ENCODE data around the gene MAML3.

Gene MAML3

DNA sequence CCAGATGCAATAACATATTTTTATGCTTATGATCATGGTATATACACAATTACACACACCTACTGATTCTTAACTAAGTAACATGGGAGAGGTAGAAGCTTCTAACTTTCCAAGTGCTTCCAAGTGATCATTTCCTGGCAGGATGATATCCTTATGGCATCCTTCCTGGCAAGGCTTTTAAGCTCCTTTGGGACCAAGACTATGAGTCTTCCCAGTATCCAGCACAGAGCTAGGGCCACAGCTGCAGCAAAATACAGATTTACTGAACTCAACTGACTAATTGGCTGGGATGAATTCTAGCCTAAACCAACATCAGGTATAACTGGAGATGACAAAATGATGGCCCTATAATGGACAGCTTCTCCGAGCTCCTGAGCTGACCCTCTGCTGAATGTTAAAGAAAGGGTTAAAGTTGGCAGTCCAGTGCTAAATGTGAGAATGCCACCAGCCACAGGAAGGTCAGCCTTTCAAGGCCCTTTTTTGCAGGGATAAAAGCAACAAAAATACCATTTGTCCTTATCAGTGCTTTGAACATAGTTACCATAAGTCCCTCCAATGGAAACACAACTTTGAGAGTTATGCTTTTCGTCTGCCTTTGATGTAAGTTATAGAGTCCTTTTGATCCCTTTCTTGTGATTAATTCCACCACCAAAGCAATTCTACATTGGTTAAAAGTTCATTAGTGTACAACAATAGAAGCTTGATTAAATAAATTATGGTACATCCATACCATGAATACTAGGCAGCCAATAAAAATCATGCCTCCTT lies 415.0 kb downstream of the MAML3 start:
- DNase-seq = no peak

DNA sequence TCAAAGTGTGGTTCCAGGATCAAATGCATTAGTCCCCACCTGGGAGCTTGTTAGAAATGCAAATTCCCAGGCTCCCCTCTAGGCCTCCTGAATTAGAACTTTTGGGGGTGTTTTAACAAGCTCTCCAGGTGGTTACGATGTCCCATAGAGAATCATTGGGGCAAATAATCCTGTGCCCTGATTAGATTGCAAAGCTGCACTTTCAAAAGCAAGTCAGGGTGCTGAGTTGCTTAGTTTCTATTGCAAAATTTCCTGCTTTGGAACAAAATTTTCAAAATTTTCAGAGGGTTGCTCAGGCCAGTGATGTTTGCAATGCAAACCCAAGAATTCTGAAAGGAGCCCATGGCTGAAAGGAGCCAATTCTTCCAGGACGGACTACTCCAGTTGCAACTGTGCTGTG lies 417.3 kb downstream of the MAML3 start:
- no peak for DNase-seq

DNA sequence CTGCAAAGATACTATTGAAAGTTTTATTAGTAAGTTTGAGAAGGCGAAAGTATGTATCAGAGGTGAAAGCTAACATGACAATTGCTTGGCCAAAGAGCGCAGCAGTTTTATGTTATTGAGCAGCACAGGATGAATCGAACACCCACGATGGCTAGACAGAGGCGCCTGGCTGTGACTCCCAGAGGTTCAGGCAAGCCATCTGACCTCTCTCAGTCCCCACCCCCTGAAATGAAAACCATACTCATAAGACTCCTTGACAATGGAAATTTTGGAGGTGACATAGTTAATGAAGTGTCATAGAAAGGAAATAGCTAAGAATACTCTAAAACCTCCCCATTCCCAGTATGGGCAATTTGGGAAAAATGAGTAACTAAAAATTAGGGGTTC lies 417.7 kb downstream of the MAML3 start:
- no peak for DNase-seq

DNA sequence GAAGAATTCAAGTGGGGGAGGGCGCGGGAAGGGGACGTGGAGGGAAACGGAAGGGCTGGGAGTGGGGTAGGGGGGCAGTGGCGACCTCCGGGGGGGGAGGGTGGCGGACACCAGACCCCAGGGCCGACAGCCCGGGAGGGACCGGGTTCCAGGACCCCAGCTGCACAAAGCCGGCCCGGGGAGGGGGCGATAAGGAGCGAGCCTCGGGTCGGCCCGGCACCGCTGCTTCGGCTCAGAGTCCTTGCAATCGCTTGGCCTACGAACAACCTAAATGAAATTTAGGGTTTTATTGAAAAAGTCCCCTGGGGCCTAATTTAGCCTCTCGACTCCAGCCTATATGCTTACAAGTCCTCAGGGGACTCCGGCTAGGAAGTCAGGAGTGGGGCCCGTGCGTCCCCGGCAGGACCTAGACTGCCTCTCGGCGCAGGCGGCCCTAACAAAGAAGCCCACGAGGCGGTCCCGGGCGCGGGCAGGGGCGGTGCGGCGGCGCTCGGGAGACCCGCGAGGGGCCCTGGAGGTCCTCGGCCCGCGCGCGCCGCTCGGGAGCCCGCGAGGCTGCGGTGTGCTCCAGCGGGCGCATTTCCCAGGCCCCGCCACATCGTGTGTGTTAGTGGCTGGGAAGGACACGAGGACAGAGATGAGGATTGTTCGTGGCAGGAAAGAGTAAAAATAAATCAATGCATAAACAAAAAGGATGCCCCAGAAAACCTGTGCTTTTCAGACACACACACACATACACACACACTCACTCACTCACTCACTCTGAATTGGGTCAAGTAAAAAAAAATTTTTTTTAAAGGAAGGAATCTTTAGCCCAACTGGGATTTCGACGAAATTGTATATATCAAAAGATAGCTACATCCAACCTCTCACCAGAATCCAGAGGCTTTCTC lies 418.4 kb downstream of the MAML3 start:
- no peak for DNase-seq

- DNase-seq = peak; percentile 12
These were observed 419.1 kb downstream of the MAML3 start for GRCh38 chr4:139734875-139735380.

- DNase-seq = no peak
These were observed 419.6 kb downstream of the MAML3 start for GRCh38 chr4:139734201-139734874.

GRCh38 chr4:139732991-139733570 lies 420.9 kb downstream of the MAML3 start:
- no peak for DNase-seq

GRCh38 chr4:139728840-139729239 lies 425.1 kb downstream of the MAML3 start:
- no peak for DNase-seq

- DNase-seq = no peak
These were observed 425.8 kb downstream of the MAML3 start for GRCh38 chr4:139728146-139728545.

- DNase-seq = no peak
These were observed 427.4 kb downstream of the MAML3 start for GRCh38 chr4:139726615-139727014.

DNA sequence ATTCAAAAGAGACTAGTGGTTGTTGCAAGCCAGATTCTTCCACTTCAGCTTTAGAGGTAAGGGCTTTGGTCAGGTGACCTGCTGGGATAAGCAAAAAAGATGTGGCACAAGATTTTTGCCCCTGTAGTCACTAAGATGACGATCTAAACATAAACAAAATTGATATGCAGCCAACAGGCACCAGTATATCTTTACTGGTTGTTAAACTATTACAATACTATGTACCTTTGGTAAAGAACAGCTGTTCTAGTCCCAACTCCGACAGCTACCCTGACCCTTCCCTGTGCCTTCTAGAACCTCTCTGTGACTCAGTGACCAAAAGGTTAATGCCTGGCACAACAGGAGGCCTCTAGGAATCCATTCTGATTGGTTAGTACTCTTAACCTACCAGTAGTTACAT lies 428.7 kb downstream of the MAML3 start:
- no peak for DNase-seq

- no peak for DNase-seq
These were observed 432.2 kb downstream of the MAML3 start for GRCh38 chr4:139721789-139722188.

- DNase-seq = no peak
These were observed 433.2 kb downstream of the MAML3 start for GRCh38 chr4:139720806-139721205.

DNA sequence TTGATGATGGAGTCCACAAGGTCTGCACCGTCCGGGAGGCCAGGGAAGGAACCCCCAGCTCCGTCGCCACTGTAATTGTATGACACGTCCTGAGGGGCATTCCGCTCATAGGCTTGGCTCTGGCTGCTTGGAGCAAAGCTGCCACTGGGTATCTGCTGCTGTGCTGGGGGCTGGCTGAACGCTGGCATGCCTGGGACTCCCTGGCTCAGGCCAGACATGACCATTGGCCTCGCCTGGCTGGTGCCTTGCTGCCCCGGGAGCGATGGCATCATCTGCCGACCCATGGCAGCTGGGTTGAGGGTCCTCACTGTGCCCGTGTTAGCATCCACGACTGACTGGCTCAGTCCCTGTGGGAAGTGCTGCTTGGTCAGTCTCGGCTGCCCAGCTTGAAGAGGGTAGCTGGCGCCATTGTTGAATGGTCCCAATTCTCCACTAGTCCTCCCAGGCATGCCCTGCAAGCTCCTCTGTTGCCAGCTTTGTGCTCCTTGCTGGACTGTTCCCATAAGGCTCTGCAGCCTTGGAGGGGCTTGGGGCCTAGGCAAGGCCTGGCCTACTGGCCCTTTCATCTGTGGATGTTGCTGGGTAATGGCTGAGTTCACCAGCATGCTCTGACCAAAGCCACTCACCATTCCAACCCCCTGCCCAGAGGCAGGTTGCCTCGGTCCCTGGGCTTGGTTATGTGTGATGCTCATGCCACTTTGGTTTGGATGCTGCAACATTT lies 434.4 kb downstream of the MAML3 start:
- DNase-seq = no peak

- no peak for DNase-seq
These were observed 435.2 kb downstream of the MAML3 start for GRCh38 chr4:139718833-139719232.

DNA sequence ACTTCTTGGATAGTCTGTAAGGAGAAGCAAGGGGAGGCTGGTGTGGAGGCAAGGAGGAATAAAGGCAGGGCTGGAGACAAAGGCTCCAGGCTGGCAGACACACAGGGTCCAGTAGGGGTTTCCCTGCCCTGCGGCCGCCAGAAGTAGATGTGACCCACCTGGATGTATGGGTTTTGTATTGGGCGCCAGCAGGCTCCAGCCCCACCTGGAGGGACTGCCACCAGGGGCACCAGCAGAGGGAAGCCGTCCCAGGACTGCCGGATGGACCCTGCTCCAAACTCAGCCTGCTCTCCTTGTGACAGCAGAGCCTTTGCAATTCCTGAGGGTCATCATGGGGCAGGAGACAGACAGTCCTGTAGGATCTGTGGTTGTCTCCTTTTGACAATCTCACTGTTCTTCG lies 435.6 kb downstream of the MAML3 start:
- no peak for DNase-seq

- no peak for DNase-seq
These were observed 438.1 kb downstream of the MAML3 start for GRCh38 chr4:139715746-139716391.

DNA sequence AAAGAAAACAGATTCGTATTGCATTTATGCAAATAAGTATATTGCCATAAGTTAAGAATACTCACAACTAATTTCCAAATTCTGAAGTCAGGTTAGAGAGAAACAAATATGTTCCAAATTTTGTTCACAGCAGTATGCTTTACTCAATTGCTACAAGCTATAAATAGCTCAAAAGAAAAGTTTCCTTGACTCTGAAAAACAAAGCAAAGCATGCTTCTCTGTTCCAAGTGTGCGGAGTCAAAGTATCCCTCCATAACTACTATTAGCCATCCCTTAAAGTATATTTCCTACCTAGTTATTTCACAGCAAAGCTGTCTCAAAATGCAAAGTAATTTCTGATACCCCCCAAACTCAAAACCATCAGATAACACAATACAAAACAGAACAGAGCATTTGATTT lies 441.1 kb downstream of the MAML3 start:
- DNase-seq = no peak

DNA sequence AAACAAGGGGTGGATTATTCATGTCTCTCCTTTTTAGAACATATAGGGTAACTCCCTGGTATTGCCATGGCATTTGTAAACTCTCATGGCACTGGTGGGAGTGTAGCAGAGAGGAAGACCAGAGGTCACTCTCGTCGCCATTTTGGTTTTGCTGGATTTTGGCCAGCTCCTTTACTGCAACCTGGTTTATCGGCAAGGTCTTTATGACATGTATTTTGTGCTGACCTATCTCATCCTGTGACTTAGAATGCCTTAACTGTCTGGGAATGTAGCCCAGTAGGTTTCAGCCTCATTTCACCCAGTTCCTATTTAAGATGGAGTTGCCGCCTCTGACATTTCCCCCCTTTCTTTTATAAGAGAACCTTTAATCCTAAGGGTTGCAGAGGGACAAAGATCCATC lies 442.5 kb downstream of the MAML3 start:
- DNase-seq = no peak

DNA sequence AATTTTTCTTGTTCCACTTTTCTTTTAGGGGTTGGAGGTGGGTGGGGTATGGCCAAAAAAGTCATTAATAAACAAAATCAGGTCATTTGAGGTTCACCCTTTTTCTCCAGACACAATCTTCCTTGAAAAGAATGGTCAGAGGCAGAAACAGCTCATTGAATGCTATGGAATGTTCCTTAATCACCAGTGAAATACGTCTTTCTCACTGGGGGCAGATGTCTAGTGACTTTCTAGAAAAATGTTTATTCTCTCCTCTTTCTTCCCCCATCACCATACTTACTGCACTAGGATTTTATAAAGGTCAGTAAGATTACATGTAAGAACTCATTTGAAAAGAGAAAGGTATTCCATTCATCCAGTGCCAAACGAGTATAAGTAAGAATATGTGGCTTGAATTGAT lies 443.9 kb downstream of the MAML3 start:
- no peak for DNase-seq

DNA sequence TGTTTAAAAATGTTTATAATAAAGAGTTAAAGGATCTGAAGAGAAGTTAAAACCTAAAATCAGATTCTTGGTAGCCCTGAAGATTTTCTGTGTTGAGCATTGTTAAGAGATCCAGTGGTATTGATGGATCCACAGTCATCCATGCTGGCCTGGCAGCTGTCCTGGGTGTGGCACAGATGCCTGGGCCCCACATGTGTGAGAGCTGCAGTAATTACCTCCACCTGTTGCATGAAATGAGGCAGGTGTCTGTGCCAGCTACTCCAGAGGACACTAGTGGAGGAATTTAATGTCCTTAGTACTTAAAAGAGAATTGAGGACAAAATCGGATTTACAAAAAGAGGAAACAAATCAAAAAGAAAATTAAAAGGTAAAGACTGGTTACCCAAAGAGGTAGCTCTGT lies 444.3 kb downstream of the MAML3 start:
- DNase-seq = no peak

Data from NCI-H1048 (cell line).